Stomach (tissue), 4 donors: Measurements from ENCODE around the gene SPRYD3.

Source experiments
- CTCF ChIP-seq, 7 experiments: fragments of 450-650 bp in 4 of 7; fragments of 200-600 bp in 3 of 7; sonication (generic) in 3 of 7; IDR thresholded peaks; one replicate each; pipeline ENCODE4 v1.5.1; 2016 to 2019; ENCODE audit warnings: antibody characterized with exemption in 7 of 7, control low read depth in 2 of 7, mild to moderate bottlenecking in 1 of 7
- EP300 ChIP-seq: sonication (generic); formaldehyde crosslinking; IDR thresholded peaks from one replicate; pipeline ENCODE4 v1.6.1; 2017; ENCODE audit warnings: antibody characterized with exemption

GRCh38 chr12:53034459-53034858 lies 44.7 kb downstream of the SPRYD3 start:
- no peak for TF ChIP-seq CTCF (IDR thresholded peaks at IDR 0.05)
- no peak for TF ChIP-seq EP300
